ENCODE measurements around the gene TFAP2E.

DNA sequence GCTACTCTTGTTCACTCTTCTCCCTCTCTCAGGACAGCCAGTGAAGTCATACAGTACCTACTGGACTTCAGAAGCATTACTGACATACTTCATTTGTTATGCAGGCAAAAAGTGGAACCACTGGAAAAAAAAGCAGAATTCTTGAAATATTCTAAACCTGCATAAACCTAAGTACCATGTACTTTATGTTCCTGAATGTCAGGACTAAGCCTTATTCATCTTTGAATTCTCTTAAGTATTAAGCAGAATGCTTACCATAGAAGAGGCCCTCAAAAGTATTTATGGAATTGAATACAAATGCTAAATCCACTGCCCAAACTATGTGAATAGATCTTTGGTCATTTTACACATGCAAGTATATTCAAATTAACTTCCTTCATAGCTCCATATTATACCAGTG, 60.4 kb downstream of the TFAP2E start:
- no peak for TF ChIP-seq CTCF (IDR thresholded peaks at IDR 0.05)
- no peak for TF ChIP-seq POLR2A (IDR thresholded peaks at IDR 0.05)
- no peak for TF ChIP-seq EP300 (IDR thresholded peaks at IDR 0.05)

All from upper lobe of left lung (tissue), 4 donors.